SK-N-SH treated with all-trans-retinoic acid at 6 μM for 48 hours (cell line): ENCODE data around the gene ATP5IF1.

Experiments
- ATAC-seq: fragments of 200-7000 bp; cut with Tn5 transposase; 3 replicates; pipeline ENCODE4 v1.9.1; 2020; ENCODE audit warnings: mild to moderate bottlenecking, moderate library complexity
- ARNTL ChIP-seq: fragments of 450-650 bp; formaldehyde crosslinking; IDR thresholded peaks from 2 replicates; pipeline ENCODE4 v1.5.0; 2020; ENCODE audit warnings: low read depth, mild to moderate bottlenecking, moderate library complexity, borderline replicate concordance
- BACH2 ChIP-seq: fragments of 250-450 bp; sonication (Bioruptor Pico); IDR thresholded peaks from 2 replicates; pipeline ENCODE4 v1.9.0; 2021; ENCODE audit warnings: mild to moderate bottlenecking, borderline replicate concordance
- CSDC2 ChIP-seq: fragments of 250-450 bp; sonication (Bioruptor Pico); IDR thresholded peaks from 2 replicates; pipeline ENCODE4 v1.5.0; 2020; ENCODE audit warnings: mild to moderate bottlenecking, moderate library complexity
- CSRNP3 ChIP-seq: fragments of 250-450 bp; sonication (Bioruptor Pico); IDR thresholded peaks from 2 replicates; pipeline ENCODE4 v1.5.1; 2021; ENCODE audit warnings: mild to moderate bottlenecking, moderate library complexity
- ESRRG ChIP-seq: fragments of 250-450 bp; sonication (Bioruptor Pico); IDR thresholded peaks from 2 replicates; pipeline ENCODE4 v1.6.1; 2021; ENCODE audit warnings: mild to moderate bottlenecking
- GLIS3 ChIP-seq: fragments of 250-450 bp; sonication (Bioruptor Pico); IDR thresholded peaks from 2 replicates; pipeline ENCODE4 v1.5.0; 2020; ENCODE audit warnings: mild to moderate bottlenecking, moderate library complexity
- ISL1 ChIP-seq: fragments of 250-450 bp; sonication (Bioruptor Pico); IDR thresholded peaks from 2 replicates; pipeline ENCODE4 v2.1.2; 2022; ENCODE audit warnings: mild to moderate bottlenecking, moderate library complexity
- POU6F1 ChIP-seq: fragments of 250-450 bp; sonication (Bioruptor Pico); IDR thresholded peaks from 2 replicates; pipeline ENCODE4 v1.8.0; 2021; ENCODE audit warnings: low read depth, mild to moderate bottlenecking, moderate library complexity, borderline replicate concordance
- PPARA ChIP-seq: fragments of 250-450 bp; sonication (Bioruptor Pico); IDR thresholded peaks from 2 replicates; pipeline ENCODE4 v1.5.0; 2020; ENCODE audit warnings: mild to moderate bottlenecking, borderline replicate concordance
- RARB ChIP-seq: fragments of 250-450 bp; sonication (Bioruptor Pico); IDR thresholded peaks from 2 replicates; pipeline ENCODE4 v1.8.0; 2021; ENCODE audit warnings: mild to moderate bottlenecking, moderate library complexity
- SNAI2 ChIP-seq: fragments of 250-450 bp; sonication (Bioruptor Pico); IDR thresholded peaks from 2 replicates; pipeline ENCODE4 v1.5.0; 2020; ENCODE audit warnings: mild to moderate bottlenecking, moderate library complexity
- TCF4 ChIP-seq: fragments of 250-450 bp; sonication (Bioruptor Pico); IDR thresholded peaks from 2 replicates; pipeline ENCODE4 v1.8.0; 2021; ENCODE audit warnings: mild to moderate bottlenecking, moderate library complexity, borderline replicate concordance
- TOX ChIP-seq: fragments of 250-450 bp; sonication (Bioruptor Pico); IDR thresholded peaks from 2 replicates; pipeline ENCODE4 v1.8.0; 2021; ENCODE audit warnings: mild to moderate bottlenecking, moderate library complexity, borderline replicate concordance
- ZC3H10 ChIP-seq: fragments of 250-450 bp; sonication (Bioruptor Pico); IDR thresholded peaks from 2 replicates; pipeline ENCODE4 v1.5.1; 2021; ENCODE audit warnings: mild to moderate bottlenecking, moderate library complexity
- ZFP30 ChIP-seq: fragments of 450-650 bp; formaldehyde crosslinking; IDR thresholded peaks from 2 replicates; pipeline ENCODE4 v1.5.0; 2022; ENCODE audit warnings: mild to moderate bottlenecking, moderate library complexity
- ZNF565 ChIP-seq: fragments of 450-650 bp; formaldehyde crosslinking; conservative IDR thresholded peaks from 2 replicates; pipeline ENCODE4 v1.5.0; 2020; ENCODE audit warnings: low read depth, mild to moderate bottlenecking, moderate library complexity
- ZNF70 ChIP-seq: fragments of 450-650 bp; formaldehyde crosslinking; IDR thresholded peaks from 2 replicates; pipeline ENCODE4 v1.5.0; 2020; ENCODE audit warnings: mild to moderate bottlenecking, moderate library complexity
- ZNF8 ChIP-seq: fragments of 450-650 bp; formaldehyde crosslinking; IDR thresholded peaks from 2 replicates; pipeline ENCODE4 v1.5.0; 2020; ENCODE audit warnings: mild to moderate bottlenecking, moderate library complexity
- TF ChIP-seq, protein P1 (sequence below): fragments of 250-450 bp; sonication (Bioruptor Pico); IDR thresholded peaks from 2 replicates; pipeline ENCODE4 v1.8.0; 2020; ENCODE audit warnings: mild to moderate bottlenecking, moderate library complexity, borderline replicate concordance
- TF ChIP-seq, protein P2 (sequence below): fragments of 250-450 bp; sonication (Bioruptor Pico); IDR thresholded peaks from 2 replicates; pipeline ENCODE4 v1.5.0; 2020; ENCODE audit warnings: mild to moderate bottlenecking, moderate library complexity
- TF ChIP-seq, protein P3 (sequence below): fragments of 250-450 bp; sonication (Bioruptor Pico); IDR thresholded peaks from 2 replicates; pipeline ENCODE4 v1.5.1; 2020; ENCODE audit warnings: low read depth, mild to moderate bottlenecking, moderate library complexity

Gene ATP5IF1

GRCh38 chr1:28229996-28230395 is 5.9 kb upstream of the ATP5IF1 start (continued):
- TF ChIP-seq CSRNP3 (CRISPR knock-in tag), result no peak
- TF ChIP-seq PPARA (CRISPR knock-in tag), result no peak
- TF ChIP-seq TCF4 (CRISPR knock-in tag), result no peak

DNA sequence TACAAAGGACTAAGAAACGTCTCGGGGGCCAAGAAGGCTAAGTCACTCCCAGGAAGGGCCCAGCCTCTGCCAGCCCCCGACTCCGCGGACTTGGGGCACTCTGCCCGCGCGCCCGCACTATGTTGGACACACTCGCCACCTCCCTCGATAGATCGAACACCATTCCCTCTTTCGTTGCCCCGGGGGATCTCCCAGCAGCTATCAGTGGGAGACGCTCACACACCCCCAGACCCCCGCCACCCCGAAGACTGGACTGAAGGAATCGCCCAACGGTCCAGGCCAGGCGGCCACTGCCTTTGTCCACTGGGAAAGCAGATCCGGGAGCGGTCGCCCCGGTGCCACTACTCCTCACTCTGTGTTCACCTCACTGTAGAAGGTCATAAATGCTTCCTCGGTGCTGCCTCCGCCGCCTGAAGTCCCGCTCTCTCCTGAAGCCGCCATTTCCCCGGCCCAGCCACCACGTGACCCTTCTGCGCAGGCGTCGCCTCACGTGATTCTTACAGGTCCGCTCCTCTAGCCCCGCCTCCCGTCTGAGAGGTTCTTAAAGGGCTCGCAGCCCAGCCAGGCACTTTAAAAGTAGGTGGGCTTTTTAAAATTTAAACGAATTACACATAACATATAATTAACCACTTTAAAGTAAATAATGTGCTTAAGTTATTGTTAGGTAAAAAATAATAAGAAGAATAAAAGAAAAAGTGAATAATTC is 3.2 kb upstream of the ATP5IF1 start, which contains the start of gene DNAJC8:
TSS of gene DNAJC8 (minus strand) at position 472 of the 706 bp plus-strand sequence. CDS start at position 441, 31 bp downstream.
- TF ChIP-seq SNAI2 (CRISPR knock-in tag) (no peak), ISL1 (CRISPR knock-in tag) (no peak), ARNTL (CRISPR knock-in tag) (no peak), ZNF8 (CRISPR knock-in tag) (no peak), ZC3H10 (no peak), CSDC2 (CRISPR knock-in tag) (no peak), ZNF70 (CRISPR knock-in tag) (no peak), ZNF565 (CRISPR knock-in tag) (no peak), BACH2 (no peak), TOX (CRISPR knock-in tag) (no peak), POU6F1 (CRISPR knock-in tag) (no peak), PPARA (CRISPR knock-in tag) (no peak), ZFP30 (CRISPR knock-in tag) (no peak), GLIS3 (no peak)
- TF ChIP-seq, protein P1, sequence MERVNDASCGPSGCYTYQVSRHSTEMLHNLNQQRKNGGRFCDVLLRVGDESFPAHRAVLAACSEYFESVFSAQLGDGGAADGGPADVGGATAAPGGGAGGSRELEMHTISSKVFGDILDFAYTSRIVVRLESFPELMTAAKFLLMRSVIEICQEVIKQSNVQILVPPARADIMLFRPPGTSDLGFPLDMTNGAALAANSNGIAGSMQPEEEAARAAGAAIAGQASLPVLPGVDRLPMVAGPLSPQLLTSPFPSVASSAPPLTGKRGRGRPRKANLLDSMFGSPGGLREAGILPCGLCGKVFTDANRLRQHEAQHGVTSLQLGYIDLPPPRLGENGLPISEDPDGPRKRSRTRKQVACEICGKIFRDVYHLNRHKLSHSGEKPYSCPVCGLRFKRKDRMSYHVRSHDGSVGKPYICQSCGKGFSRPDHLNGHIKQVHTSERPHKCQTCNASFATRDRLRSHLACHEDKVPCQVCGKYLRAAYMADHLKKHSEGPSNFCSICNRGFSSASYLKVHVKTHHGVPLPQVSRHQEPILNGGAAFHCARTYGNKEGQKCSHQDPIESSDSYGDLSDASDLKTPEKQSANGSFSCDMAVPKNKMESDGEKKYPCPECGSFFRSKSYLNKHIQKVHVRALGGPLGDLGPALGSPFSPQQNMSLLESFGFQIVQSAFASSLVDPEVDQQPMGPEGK (CRISPR knock-in tag), result no peak
- TF ChIP-seq, protein P2, sequence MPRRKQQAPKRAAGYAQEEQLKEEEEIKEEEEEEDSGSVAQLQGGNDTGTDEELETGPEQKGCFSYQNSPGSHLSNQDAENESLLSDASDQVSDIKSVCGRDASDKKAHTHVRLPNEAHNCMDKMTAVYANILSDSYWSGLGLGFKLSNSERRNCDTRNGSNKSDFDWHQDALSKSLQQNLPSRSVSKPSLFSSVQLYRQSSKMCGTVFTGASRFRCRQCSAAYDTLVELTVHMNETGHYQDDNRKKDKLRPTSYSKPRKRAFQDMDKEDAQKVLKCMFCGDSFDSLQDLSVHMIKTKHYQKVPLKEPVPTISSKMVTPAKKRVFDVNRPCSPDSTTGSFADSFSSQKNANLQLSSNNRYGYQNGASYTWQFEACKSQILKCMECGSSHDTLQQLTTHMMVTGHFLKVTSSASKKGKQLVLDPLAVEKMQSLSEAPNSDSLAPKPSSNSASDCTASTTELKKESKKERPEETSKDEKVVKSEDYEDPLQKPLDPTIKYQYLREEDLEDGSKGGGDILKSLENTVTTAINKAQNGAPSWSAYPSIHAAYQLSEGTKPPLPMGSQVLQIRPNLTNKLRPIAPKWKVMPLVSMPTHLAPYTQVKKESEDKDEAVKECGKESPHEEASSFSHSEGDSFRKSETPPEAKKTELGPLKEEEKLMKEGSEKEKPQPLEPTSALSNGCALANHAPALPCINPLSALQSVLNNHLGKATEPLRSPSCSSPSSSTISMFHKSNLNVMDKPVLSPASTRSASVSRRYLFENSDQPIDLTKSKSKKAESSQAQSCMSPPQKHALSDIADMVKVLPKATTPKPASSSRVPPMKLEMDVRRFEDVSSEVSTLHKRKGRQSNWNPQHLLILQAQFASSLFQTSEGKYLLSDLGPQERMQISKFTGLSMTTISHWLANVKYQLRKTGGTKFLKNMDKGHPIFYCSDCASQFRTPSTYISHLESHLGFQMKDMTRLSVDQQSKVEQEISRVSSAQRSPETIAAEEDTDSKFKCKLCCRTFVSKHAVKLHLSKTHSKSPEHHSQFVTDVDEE, result no peak
- TF ChIP-seq, protein P3, sequence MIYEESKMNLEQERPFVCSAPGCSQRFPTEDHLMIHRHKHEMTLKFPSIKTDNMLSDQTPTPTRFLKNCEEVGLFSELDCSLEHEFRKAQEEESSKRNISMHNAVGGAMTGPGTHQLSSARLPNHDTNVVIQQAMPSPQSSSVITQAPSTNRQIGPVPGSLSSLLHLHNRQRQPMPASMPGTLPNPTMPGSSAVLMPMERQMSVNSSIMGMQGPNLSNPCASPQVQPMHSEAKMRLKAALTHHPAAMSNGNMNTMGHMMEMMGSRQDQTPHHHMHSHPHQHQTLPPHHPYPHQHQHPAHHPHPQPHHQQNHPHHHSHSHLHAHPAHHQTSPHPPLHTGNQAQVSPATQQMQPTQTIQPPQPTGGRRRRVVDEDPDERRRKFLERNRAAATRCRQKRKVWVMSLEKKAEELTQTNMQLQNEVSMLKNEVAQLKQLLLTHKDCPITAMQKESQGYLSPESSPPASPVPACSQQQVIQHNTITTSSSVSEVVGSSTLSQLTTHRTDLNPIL (CRISPR knock-in tag), result no peak
- ATAC-seq, result peak; percentile 68

GRCh38 chr1:28233264-28233606 is 2.7 kb upstream of the ATP5IF1 start:
- ATAC-seq, result no peak
- TF ChIP-seq, protein P2, result no peak
- TF ChIP-seq ESRRG (CRISPR knock-in tag), result no peak
- TF ChIP-seq TOX (CRISPR knock-in tag), result no peak
- TF ChIP-seq ZFP30 (CRISPR knock-in tag), result no peak
- TF ChIP-seq POU6F1 (CRISPR knock-in tag), result no peak
- no peak for TF ChIP-seq PPARA (CRISPR knock-in tag)
- no peak for TF ChIP-seq RARB (CRISPR knock-in tag)
- no peak for TF ChIP-seq GLIS3
- TF ChIP-seq, protein P1 (CRISPR knock-in tag), result no peak
- no peak for TF ChIP-seq TCF4 (CRISPR knock-in tag)
- no peak for TF ChIP-seq ZNF8 (CRISPR knock-in tag)
